CD14-positive monocyte (primary cell): Measurements from ENCODE around the gene NSUN3. TPM values are rescaled to one million over a fixed set of nuclear protein-coding genes. Genes with fewer than 3 reads are reported as not detected.

Source experiments
- DNase-seq, 3 donors: peaks; one replicate each; pipeline ENCODE4 v3.0.0-alpha.2; 2011 to 2022
- H2AFZ ChIP-seq: 2 replicates; pipeline ENCODE4 v1.6.0; 2012; ENCODE audit warnings: mild to moderate bottlenecking, low read depth, low read length, inconsistent platforms; ENCODE audit not compliant: insufficient read depth, poor library complexity, severe bottlenecking
- H3K27ac ChIP-seq, 2 donors: 1 replicate in 1 of 2; 2 replicates in 1 of 2; pipeline ENCODE4 v1.5.1; 2012 to 2013; ENCODE audit warnings: low read length in 2 of 2, control low read depth in 1 of 2, inconsistent platforms in 1 of 2, low read depth in 1 of 2, mild to moderate bottlenecking in 1 of 2
- H3K27me3 ChIP-seq, 2 donors: one replicate each; pipeline versions ENCODE4 v1.6.0 to v1.6.1; 2011 to 2013; ENCODE audit warnings: low read length in 2 of 2; ENCODE audit not compliant: control insufficient read depth in 2 of 2, insufficient read depth in 2 of 2
- H3K36me3 ChIP-seq, 2 donors: replicated peaks in 1 of 2; 1 replicate in 1 of 2; 2 replicates in 1 of 2; pipeline versions ENCODE4 v1.5.1 to v1.6.1; 2012 to 2013; ENCODE audit warnings: low read length in 2 of 2, control low read depth in 1 of 2, inconsistent platforms in 1 of 2, mild to moderate bottlenecking in 1 of 2; ENCODE audit not compliant: insufficient read depth in 2 of 2, control insufficient read depth in 1 of 2
- H3K4me1 ChIP-seq, 2 donors: 1 replicate in 1 of 2; 2 replicates in 1 of 2; pipeline versions ENCODE4 v1.5.1 to v1.6.1; 2012 to 2013; ENCODE audit warnings: low read length in 2 of 2, control low read depth in 1 of 2, inconsistent platforms in 1 of 2, mild to moderate bottlenecking in 1 of 2, moderate library complexity in 1 of 2; ENCODE audit not compliant: insufficient read depth in 2 of 2, control insufficient read depth in 1 of 2
- H3K4me2 ChIP-seq: replicated peaks from 2 replicates; pipeline ENCODE3; 2012; ENCODE audit warnings: low read length, moderate library complexity, mild to moderate bottlenecking; ENCODE audit not compliant: poor library complexity, severe bottlenecking; ENCODE audit errors: extremely low read depth
- H3K4me3 ChIP-seq, 3 experiments: fragments of 200-600 bp in 1 of 3; sonication (generic) in 1 of 3; replicated peaks in 1 of 3; 1 replicate in 2 of 3; 2 replicates in 1 of 3; pipeline ENCODE4 v1.5.1; 2011 to 2013; ENCODE audit warnings: low read length in 3 of 3, mild to moderate bottlenecking in 3 of 3, control low read depth in 2 of 3, low read depth in 2 of 3, inconsistent platforms in 1 of 3, moderate library complexity in 1 of 3
- H3K79me2 ChIP-seq: 2 replicates; pipeline ENCODE4 v1.6.0; 2012; ENCODE audit warnings: mild to moderate bottlenecking, control low read depth, inconsistent platforms, low read length, moderate library complexity; ENCODE audit not compliant: insufficient read depth
- H3K9ac ChIP-seq: 2 replicates; pipeline ENCODE4 v1.6.0; 2017; ENCODE audit warnings: low read length, mild to moderate bottlenecking; ENCODE audit not compliant: insufficient read depth, poor library complexity, severe bottlenecking
- H3K9me3 ChIP-seq, 2 donors: replicated peaks in 1 of 2; 1 replicate in 1 of 2; 2 replicates in 1 of 2; pipeline versions ENCODE4 v1.5.1 to v1.6.1; 2012 to 2013; ENCODE audit warnings: low read length in 2 of 2, control low read depth in 1 of 2; ENCODE audit not compliant: control insufficient read depth in 1 of 2, insufficient read depth in 1 of 2
- H4K20me1 ChIP-seq: 2 replicates; pipeline ENCODE4 v1.6.0; 2012; ENCODE audit warnings: mild to moderate bottlenecking, low read length, control low read depth, moderate library complexity; ENCODE audit not compliant: insufficient read depth
- H3K27ac Mint-ChIP-seq, 7 donors: one replicate each; pipeline ENCODE4 v1.8.0; 2020; ENCODE audit warnings: mild to moderate bottlenecking in 7 of 7, mixed read lengths in 7 of 7, moderate library complexity in 6 of 7, inconsistent platforms in 2 of 7
- H3K27me3 Mint-ChIP-seq, 3 donors: one replicate each; pipeline ENCODE4 v1.8.0; 2021 to 2022; ENCODE audit warnings: low read depth in 3 of 3, mild to moderate bottlenecking in 3 of 3, mixed read lengths in 3 of 3, moderate library complexity in 3 of 3, inconsistent platforms in 1 of 3
- H3K36me3 Mint-ChIP-seq, 2 donors: one replicate each; pipeline ENCODE4 v1.8.0; 2020; ENCODE audit warnings: mixed read lengths in 2 of 2, inconsistent platforms in 1 of 2, mild to moderate bottlenecking in 1 of 2
- H3K4me1 Mint-ChIP-seq: one replicate; pipeline ENCODE4 v1.8.0; 2020; ENCODE audit warnings: mild to moderate bottlenecking, mixed read lengths
- H3K4me3 Mint-ChIP-seq, 2 donors: one replicate each; pipeline ENCODE4 v1.8.0; 2020; ENCODE audit warnings: mild to moderate bottlenecking in 2 of 2, mixed read lengths in 2 of 2, moderate library complexity in 1 of 2
- H3K9me3 Mint-ChIP-seq, 7 donors: one replicate each; pipeline ENCODE4 v1.8.0; 2020 to 2022; ENCODE audit warnings: mixed read lengths in 7 of 7, mild to moderate bottlenecking in 6 of 7, moderate library complexity in 6 of 7, inconsistent platforms in 2 of 7
- WGBS: methylation state at CpG from one replicate; pipeline ENCODE4 v1.1.5; 2013; ENCODE audit warnings: missing lambda C conversion rate; ENCODE audit not compliant: insufficient coverage; 5-methylcytosine and 5-hydroxymethylcytosine counted together
- intact Hi-C, 2 donors: fragments of 100-400 bp; cut with micrococcal nuclease; formaldehyde crosslinking; loops; one replicate each; pipeline versions ENCODE4 v1.15.0 to v1.15.1; 2023
- polyA plus RNA-seq, 3 donors: library from polyadenylated mRNA; depleted of rRNA in 1 of 3; unstranded in 2 of 3; stranded (reverse) in 1 of 3; fragments of 300-500 nt in 2 of 3; fragments of >200 nt in 1 of 3; fragmentation: Illumina TruSeq in 2 of 3; gene quantifications; 1 replicate in 2 of 3; 2 replicates in 1 of 3; pipeline ENCODE4 v1.2.3, GENCODE V29; 2012 to 2021
- TF ChIP-seq, protein P1 (sequence below): fragments of 200-600 bp; IDR thresholded peaks from one replicate; pipeline ENCODE4 v1.8.0; 2022; ENCODE audit warnings: antibody characterized with exemption, mild to moderate bottlenecking

NSUN3 gene
- polyA plus RNA-seq, 3 donors, result 6.6 to 8.8 (median 7.2) TPM

DNA sequence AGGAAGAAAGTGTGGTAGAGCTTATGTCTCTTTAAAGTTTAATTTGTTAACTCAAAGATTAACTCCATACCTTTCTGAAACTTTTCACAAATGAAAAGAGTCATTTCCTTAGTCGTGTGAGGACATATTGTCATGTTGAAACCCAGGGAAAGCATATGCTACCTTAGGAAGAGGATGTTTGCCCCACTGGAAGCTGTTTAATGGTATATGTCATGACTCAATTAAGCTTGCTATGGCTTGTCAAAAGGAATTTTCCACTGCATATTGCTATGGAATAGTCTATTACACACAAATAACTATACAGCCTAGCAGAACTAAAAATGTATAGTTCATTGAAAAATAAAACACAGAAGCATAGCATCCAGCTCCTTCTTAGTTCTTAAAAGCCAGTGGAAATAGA, 69.9 kb downstream of the NSUN3 start:
- H3K27ac ChIP-seq, result no peak overlapping the region
- DNase-seq, result no peak
- no peaks in the 10 kb centered on the region for H4K20me1 ChIP-seq
- Mint-ChIP-seq H3K36me3 (peaks cover 13 to 15% of the 10 kb centered on the region in 2 donors), H3K27ac (no peak overlapping the region), H3K4me3 (no peak overlapping the region), H3K9me3 (peaks cover 0 to 2% (median 0%) of the 10 kb centered on the region in 7 donors), H3K4me1 (no peaks in the 10 kb centered on the region), H3K27me3 (peaks cover 1 to 2% (median 1%) of the 10 kb centered on the region in 3 donors)
- H2AFZ ChIP-seq, result no peak overlapping the region
- no peaks in the 10 kb centered on the region for H3K27me3 ChIP-seq
- H3K9me3 ChIP-seq, result no peaks in the 10 kb centered on the region
- TF ChIP-seq, protein P1, sequence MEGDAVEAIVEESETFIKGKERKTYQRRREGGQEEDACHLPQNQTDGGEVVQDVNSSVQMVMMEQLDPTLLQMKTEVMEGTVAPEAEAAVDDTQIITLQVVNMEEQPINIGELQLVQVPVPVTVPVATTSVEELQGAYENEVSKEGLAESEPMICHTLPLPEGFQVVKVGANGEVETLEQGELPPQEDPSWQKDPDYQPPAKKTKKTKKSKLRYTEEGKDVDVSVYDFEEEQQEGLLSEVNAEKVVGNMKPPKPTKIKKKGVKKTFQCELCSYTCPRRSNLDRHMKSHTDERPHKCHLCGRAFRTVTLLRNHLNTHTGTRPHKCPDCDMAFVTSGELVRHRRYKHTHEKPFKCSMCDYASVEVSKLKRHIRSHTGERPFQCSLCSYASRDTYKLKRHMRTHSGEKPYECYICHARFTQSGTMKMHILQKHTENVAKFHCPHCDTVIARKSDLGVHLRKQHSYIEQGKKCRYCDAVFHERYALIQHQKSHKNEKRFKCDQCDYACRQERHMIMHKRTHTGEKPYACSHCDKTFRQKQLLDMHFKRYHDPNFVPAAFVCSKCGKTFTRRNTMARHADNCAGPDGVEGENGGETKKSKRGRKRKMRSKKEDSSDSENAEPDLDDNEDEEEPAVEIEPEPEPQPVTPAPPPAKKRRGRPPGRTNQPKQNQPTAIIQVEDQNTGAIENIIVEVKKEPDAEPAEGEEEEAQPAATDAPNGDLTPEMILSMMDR, result no peak
- no peaks in the 10 kb centered on the region for H3K4me1 ChIP-seq
- no peak overlapping the region for H3K4me3 ChIP-seq
- H3K4me2 ChIP-seq, result no peak overlapping the region
- no peak overlapping the region for H3K9ac ChIP-seq
- no CpG with 5 or more reads among the region's 1 CpG for WGBS
- H3K79me2 ChIP-seq, result no peaks in the 10 kb centered on the region
- intact Hi-C loops, result no loop called here
- peaks cover 10 to 18% of the 10 kb centered on the region in 2 donors for H3K36me3 ChIP-seq

DNA sequence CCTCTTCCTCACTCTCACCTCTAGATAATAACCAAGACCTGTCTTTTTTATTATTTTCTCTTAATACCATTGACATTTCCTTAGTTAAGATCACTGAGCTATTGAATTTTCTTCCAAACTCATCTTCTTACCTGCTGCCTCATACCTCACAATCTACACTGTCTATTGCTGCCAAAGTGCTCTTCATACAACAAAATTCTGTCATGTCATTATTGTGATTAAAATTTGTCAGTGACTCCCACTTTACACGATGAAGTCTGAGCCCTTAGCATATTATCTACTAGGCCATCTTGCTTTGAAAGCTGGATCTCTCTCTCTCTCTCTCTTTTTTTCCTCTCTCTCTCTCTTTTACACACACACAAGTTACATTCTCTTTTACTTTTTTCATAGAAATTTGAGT, 73.3 kb downstream of the NSUN3 start:
- no peaks in the 10 kb centered on the region for H3K79me2 ChIP-seq
- H3K4me3 ChIP-seq, result no peak overlapping the region
- Mint-ChIP-seq H3K36me3 (no peaks in the 10 kb centered on the region), H3K4me1 (no peaks in the 10 kb centered on the region), H3K27me3 (peaks cover 1 to 3% (median 2%) of the 10 kb centered on the region in 3 donors), H3K9me3 (peaks cover 0 to 2% (median 0%) of the 10 kb centered on the region in 7 donors), H3K4me3 (no peak overlapping the region), H3K27ac (no peak overlapping the region)
- no peaks in the 10 kb centered on the region for H3K27me3 ChIP-seq
- H3K9me3 ChIP-seq, result no peaks in the 10 kb centered on the region
- no peak overlapping the region for H3K4me2 ChIP-seq
- intact Hi-C loops, result no loop called here
- no peak overlapping the region for H3K27ac ChIP-seq
- H4K20me1 ChIP-seq, result no peaks in the 10 kb centered on the region
- no peaks in the 10 kb centered on the region for H3K36me3 ChIP-seq
- H2AFZ ChIP-seq, result no peak overlapping the region
- H3K9ac ChIP-seq, result no peak overlapping the region
- DNase-seq, result no peak
- WGBS, result no CpG with 5 or more reads among the region's 1 CpG
- no peaks in the 10 kb centered on the region for H3K4me1 ChIP-seq
- TF ChIP-seq, protein P1, result no peak
